GM12864 (cell line): ENCODE measurements around the gene DPH2.
A peak's percentile ranks its signal among the peaks of the same experiment; 100 is the strongest.

Experiments used
- DNase-seq: peaks from one replicate; pipeline ENCODE4 v3.0.0-alpha.2; 2011; ENCODE audit warnings: low read depth
- H3K4me3 ChIP-seq: 2 replicates; pipeline ENCODE4 v1.5.1; 2011; ENCODE audit warnings: mild to moderate bottlenecking, low read depth, low read length, control low read depth
- TF ChIP-seq, protein P1 (sequence below): IDR thresholded peaks from 2 replicates; pipeline ENCODE4 v1.5.1; 2011; ENCODE audit warnings: low read depth, mild to moderate bottlenecking, moderate library complexity, low read length, control low read depth, inconsistent platforms; ENCODE audit errors: missing control alignments

The DPH2 gene

DNA sequence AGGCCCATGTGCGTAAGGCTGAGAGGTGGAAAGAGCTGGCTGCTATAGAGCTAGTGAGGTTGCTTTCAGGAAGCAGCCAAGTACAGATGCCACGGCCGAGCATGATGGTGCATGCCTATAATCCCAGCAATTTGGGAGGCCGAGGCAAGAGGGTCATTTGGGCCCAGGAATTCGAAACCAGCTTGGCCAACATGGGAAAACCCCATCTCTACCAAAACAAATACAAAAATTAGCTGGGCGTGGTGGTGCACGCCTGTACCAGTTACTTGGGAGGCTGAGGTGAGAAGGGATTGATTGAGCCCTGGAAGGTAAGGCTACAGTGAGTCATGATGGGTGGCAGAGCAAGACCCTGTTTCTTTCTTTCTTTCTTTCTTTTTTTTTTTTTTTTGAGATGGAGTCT, 24.3 kb downstream of the DPH2 start:
- no peak overlapping the region for H3K4me3 ChIP-seq
- no peak for DNase-seq
- TF ChIP-seq, protein P1, sequence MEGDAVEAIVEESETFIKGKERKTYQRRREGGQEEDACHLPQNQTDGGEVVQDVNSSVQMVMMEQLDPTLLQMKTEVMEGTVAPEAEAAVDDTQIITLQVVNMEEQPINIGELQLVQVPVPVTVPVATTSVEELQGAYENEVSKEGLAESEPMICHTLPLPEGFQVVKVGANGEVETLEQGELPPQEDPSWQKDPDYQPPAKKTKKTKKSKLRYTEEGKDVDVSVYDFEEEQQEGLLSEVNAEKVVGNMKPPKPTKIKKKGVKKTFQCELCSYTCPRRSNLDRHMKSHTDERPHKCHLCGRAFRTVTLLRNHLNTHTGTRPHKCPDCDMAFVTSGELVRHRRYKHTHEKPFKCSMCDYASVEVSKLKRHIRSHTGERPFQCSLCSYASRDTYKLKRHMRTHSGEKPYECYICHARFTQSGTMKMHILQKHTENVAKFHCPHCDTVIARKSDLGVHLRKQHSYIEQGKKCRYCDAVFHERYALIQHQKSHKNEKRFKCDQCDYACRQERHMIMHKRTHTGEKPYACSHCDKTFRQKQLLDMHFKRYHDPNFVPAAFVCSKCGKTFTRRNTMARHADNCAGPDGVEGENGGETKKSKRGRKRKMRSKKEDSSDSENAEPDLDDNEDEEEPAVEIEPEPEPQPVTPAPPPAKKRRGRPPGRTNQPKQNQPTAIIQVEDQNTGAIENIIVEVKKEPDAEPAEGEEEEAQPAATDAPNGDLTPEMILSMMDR = no peak

- TF ChIP-seq, protein P1 = peak; percentile 56
- no peak for DNase-seq
- no peak overlapping the region for H3K4me3 ChIP-seq
These were observed 25.3 kb downstream of the DPH2 start for GRCh38 chr1:43994794-43995790.

- DNase-seq = no peak
- H3K4me3 ChIP-seq = no peak overlapping the region
- TF ChIP-seq, protein P1 = no peak
These were observed 26.3 kb downstream of the DPH2 start for GRCh38 chr1:43995984-43996732.

- DNase-seq = no peak
- TF ChIP-seq, protein P1 = no peak
- H3K4me3 ChIP-seq = no peak overlapping the region
These were observed 26.9 kb downstream of the DPH2 start for GRCh38 chr1:43996733-43997115.

GRCh38 chr1:43997295-43997999, 27.6 kb downstream of the DPH2 start:
- TF ChIP-seq, protein P1 = no peak
- DNase-seq = no peak
- H3K4me3 ChIP-seq = no peak overlapping the region

GRCh38 chr1:43998000-43998378, 28.2 kb downstream of the DPH2 start:
- no peak for DNase-seq
- TF ChIP-seq, protein P1 = no peak
- H3K4me3 ChIP-seq = no peak overlapping the region
